Large intestine (tissue), 3 donors: Measurements from ENCODE around the gene TICRR. TPM values are rescaled to one million over a fixed set of nuclear protein-coding genes. Genes with fewer than 3 reads are reported as not detected.

Experiments
- DNase-seq, 2 donors: peaks; one replicate each; pipeline versions ENCODE4 v3.0.0 to v3.0.0-alpha.2; 2013
- H3K27ac ChIP-seq: one replicate; pipeline ENCODE4 v1.5.1; 2013; ENCODE audit warnings: low read length
- H3K27me3 ChIP-seq: 2 replicates; pipeline ENCODE4 v1.6.1; 2013; ENCODE audit warnings: low read length; ENCODE audit not compliant: control insufficient read depth, insufficient read depth
- H3K36me3 ChIP-seq: 2 replicates; pipeline ENCODE4 v1.6.1; 2013; ENCODE audit warnings: low read length; ENCODE audit not compliant: control insufficient read depth, insufficient read depth
- H3K4me1 ChIP-seq: one replicate; pipeline ENCODE4 v1.6.1; 2013; ENCODE audit warnings: low read length; ENCODE audit not compliant: control insufficient read depth, insufficient read depth
- H3K4me3 ChIP-seq: one replicate; pipeline ENCODE4 v1.5.1; 2013; ENCODE audit warnings: low read length
- H3K9me3 ChIP-seq: one replicate; pipeline ENCODE4 v1.6.1; 2013; ENCODE audit warnings: mild to moderate bottlenecking, low read depth, low read length, moderate library complexity; ENCODE audit not compliant: control insufficient read depth
- WGBS: methylation state at CpG from one replicate; pipeline ENCODE4 v1.1.5; 2013; ENCODE audit warnings: low lambda C conversion rate; ENCODE audit not compliant: insufficient coverage; 5-methylcytosine and 5-hydroxymethylcytosine counted together
- polyA plus RNA-seq: library from polyadenylated mRNA; unstranded; fragments of 120-200 nt; gene quantifications from one replicate; pipeline ENCODE4 v1.2.1, GENCODE V29; 2013

The TICRR gene
- polyA plus RNA-seq, 1 donor = 3.9 TPM

- H3K4me3 ChIP-seq = no peak overlapping the region
- no peaks in the 10 kb centered on the region for H3K27me3 ChIP-seq
- WGBS = no CpG with 5 or more reads among the region's 8 CpGs
- no peak overlapping the region for H3K27ac ChIP-seq
- H3K4me1 ChIP-seq = no peaks in the 10 kb centered on the region
- peaks cover 3% of the 10 kb centered on the region for H3K9me3 ChIP-seq
- DNase-seq = no peak
- peaks cover 78% of the 10 kb centered on the region for H3K36me3 ChIP-seq
These were observed 52.1 kb downstream of the TICRR start for GRCh38 chr15:89627256-89627970.

DNA sequence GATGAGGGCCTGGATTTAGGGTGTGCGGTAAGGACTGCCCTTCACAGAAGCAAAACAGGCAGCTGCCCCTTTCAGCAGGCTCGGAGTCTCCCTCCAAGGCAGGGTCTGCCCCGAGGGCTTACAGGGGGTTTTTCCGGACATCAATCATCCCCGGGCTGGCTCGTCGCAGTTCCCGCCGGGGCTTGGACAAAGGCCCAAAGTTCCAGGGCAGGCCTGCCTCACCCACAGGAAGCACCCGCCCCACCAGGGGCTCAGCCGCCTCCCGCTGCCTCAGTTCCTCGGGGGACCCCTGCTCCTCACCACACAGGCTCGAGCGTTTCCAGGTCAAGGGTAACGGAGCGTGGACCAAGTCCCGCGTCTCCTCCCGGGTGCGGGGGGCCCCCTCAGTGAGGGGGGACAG is 53.0 kb downstream of the TICRR start:
- H3K27me3 ChIP-seq = no peaks in the 10 kb centered on the region
- WGBS = no CpG with 5 or more reads among the region's 21 CpGs
- no peak overlapping the region for H3K27ac ChIP-seq
- H3K4me1 ChIP-seq = no peaks in the 10 kb centered on the region
- H3K36me3 ChIP-seq = peaks cover 81% of the 10 kb centered on the region
- no peak for DNase-seq
- peaks cover 6% of the 10 kb centered on the region for H3K9me3 ChIP-seq
- H3K4me3 ChIP-seq = no peak overlapping the region

DNA sequence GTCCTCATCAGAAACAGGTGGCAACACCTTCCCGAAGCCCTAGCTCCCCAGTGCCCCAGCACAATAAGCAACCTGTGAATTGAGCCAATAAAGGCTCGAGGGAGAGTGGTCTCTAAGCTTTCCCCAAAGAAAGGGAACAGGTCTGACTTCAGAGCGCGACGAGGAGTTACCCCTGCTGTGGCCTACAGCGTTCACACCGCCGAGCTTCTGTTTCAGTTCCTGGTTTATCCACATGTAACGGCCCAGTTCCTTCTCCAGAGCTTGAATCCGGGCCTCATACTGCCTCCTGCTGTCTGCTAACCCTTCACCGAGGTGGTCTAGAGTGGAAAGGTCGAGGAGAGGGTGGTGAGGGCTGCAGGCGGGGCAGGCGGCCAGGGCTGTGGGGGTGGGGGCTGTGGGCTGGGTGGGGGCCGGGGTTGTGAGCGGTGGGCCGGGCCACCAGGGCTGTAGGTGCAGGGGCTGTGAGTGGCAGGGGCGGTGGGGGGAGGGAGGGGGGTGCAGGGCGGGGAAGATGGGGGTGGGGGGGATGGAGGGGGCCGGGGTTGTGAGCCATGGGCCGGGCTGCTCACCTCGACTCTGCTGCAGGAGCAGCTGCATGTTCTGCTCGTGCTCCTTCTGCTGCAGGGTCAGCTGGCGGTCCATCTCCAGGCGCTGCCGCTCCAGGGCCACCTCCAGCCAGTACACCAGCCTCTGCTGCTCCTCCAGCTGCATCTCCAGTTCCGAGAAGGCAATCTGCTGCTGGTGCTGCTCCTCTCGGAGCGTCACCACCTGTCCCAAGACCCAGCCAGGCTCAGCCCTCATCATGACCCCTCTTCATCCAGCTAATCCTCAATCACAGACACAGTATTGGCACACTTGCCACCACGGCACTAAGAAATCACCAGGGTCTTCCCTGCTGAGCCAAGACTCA is 53.8 kb downstream of the TICRR start:
- WGBS = no CpG with 5 or more reads among the region's 30 CpGs
- no peak for DNase-seq
- Histone ChIP-seq H3K36me3 (peaks cover 76% of the 10 kb centered on the region), H3K27ac (no peak overlapping the region), H3K4me3 (no peak overlapping the region), H3K9me3 (peaks cover 11% of the 10 kb centered on the region), H3K4me1 (no peaks in the 10 kb centered on the region), H3K27me3 (no peaks in the 10 kb centered on the region)

DNA sequence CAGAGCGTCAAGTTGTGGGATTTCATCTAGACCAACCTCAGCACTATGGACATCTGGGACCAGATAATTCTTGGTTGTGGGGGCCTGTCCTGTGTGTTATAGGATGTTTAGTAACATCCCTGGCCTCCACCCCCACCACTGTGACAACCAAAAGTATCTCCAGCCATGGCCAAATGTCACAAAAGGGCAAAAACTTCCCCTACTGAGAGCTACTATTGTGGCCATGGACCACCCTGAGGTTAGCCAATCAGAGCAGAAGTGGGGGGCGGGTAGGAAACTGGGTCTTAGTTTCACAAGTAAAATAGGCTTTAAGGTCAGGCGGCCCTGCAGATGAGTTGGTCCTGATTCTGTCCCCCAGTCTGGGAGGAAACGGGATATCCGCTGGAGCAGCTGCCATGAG is 54.6 kb downstream of the TICRR start:
- no CpG with 5 or more reads among the region's 5 CpGs for WGBS
- H3K4me1 ChIP-seq = no peaks in the 10 kb centered on the region

GRCh38 chr15:89630260-89630659 is 55.0 kb downstream of the TICRR start:
- Histone ChIP-seq H3K27ac (no peak overlapping the region), H3K9me3 (peaks cover 11% of the 10 kb centered on the region), H3K4me3 (no peak overlapping the region), H3K36me3 (peaks cover 65% of the 10 kb centered on the region), H3K4me1 (no peaks in the 10 kb centered on the region), H3K27me3 (no peaks in the 10 kb centered on the region)
- no CpG with 5 or more reads among the region's 14 CpGs for WGBS
- DNase-seq = no peak

More for the DNA sequence above, 54.6 kb downstream of the TICRR start:
- Histone ChIP-seq H3K27me3 (no peaks in the 10 kb centered on the region), H3K36me3 (peaks cover 68% of the 10 kb centered on the region), H3K27ac (no peak overlapping the region), H3K9me3 (peaks cover 11% of the 10 kb centered on the region), H3K4me3 (no peak overlapping the region)
- DNase-seq = no peak

- no peak for DNase-seq
- H3K4me1 ChIP-seq = no peaks in the 10 kb centered on the region
- H3K9me3 ChIP-seq = peaks cover 11% of the 10 kb centered on the region
- no peaks in the 10 kb centered on the region for H3K27me3 ChIP-seq
- WGBS = 95% methylated on average over 4 of the region's 30 CpGs
- no peak overlapping the region for H3K4me3 ChIP-seq
- peaks cover 56% of the 10 kb centered on the region for H3K36me3 ChIP-seq
- no peak overlapping the region for H3K27ac ChIP-seq
These were observed 56.0 kb downstream of the TICRR start for GRCh38 chr15:89630974-89631901.

DNA sequence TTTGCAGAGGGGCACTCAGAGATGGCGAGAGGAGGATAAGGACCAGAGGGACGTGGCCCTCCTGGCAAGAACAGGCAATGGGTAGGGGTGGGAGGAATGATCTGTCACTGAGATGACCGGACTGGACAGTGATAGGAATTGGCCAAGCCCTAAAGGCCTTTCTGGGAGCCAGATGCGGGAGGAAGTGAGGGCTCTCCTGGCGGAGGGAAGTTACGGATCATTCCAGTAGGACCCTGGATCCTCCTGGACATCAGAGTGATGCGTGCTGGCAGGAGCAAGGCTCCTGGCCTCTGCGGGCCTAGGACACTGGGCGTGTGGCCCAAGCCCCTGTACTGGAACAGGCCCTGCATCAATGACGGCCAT is 56.6 kb downstream of the TICRR start:
- H3K36me3 ChIP-seq = peaks cover 50% of the 10 kb centered on the region
- no peak for DNase-seq
- peaks cover 11% of the 10 kb centered on the region for H3K9me3 ChIP-seq
- H3K27me3 ChIP-seq = no peaks in the 10 kb centered on the region
- no CpG with 5 or more reads among the region's 10 CpGs for WGBS
- no peaks in the 10 kb centered on the region for H3K4me1 ChIP-seq
- H3K4me3 ChIP-seq = no peak overlapping the region
- no peak overlapping the region for H3K27ac ChIP-seq

- H3K9me3 ChIP-seq = peaks cover 11% of the 10 kb centered on the region
- no peak overlapping the region for H3K4me3 ChIP-seq
- peaks cover 42% of the 10 kb centered on the region for H3K36me3 ChIP-seq
- H3K27me3 ChIP-seq = no peaks in the 10 kb centered on the region
- WGBS = no CpG with 5 or more reads among the region's 18 CpGs
- no peaks in the 10 kb centered on the region for H3K4me1 ChIP-seq
- H3K27ac ChIP-seq = no peak overlapping the region
- no peak for DNase-seq
These were observed 57.5 kb downstream of the TICRR start for GRCh38 chr15:89632563-89633430.

GRCh38 chr15:89633585-89633984 is 58.3 kb downstream of the TICRR start:
- H3K36me3 ChIP-seq = peaks cover 34% of the 10 kb centered on the region
- H3K9me3 ChIP-seq = peaks cover 11% of the 10 kb centered on the region
- no peak overlapping the region for H3K4me3 ChIP-seq
- DNase-seq = no peak
- no peaks in the 10 kb centered on the region for H3K27me3 ChIP-seq
- no CpG with 5 or more reads among the region's 23 CpGs for WGBS
- no peak overlapping the region for H3K27ac ChIP-seq
- H3K4me1 ChIP-seq = no peaks in the 10 kb centered on the region
